Measurements from ENCODE around the gene SIGLEC14.

SIGLEC14 gene

DNA sequence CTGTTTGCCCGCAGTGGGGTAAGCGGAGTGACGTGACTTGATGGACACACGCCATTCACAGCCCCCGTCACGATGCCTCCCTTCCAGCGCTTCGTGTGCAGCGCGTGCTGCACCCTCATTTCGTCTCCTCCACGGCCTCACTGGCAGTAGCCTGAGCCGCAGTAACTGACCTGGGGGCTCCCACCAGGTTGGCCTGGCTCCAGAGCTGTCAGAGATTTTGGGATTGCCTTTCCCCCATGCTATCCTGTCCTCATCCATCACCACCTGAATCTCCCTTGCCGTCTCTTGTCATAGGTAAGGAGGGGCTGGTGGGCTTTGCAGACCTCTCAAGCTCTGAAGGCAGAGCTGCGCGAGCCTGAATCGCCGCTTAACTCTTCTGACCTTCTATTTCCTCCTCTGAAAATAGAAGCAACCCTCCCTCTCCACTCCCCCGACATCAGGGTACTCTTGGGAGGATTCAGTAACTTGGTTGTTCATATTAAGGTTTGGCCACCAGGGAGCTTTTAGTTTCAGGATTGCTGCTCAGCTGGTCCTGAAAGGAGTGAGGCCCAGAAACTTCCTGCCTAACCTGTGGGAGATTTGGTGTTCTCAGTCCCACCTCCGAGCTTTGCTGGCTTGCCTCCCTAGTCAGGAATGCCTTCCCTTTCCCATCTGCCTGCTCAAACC, 44.3 kb downstream of the SIGLEC14 start:
- no peak for DNase-seq (ENCODE audit: low read depth)
- no peak overlapping the region for H3K4me3 ChIP-seq (ENCODE audit: low read depth, low read length)
- TF ChIP-seq, protein P1, sequence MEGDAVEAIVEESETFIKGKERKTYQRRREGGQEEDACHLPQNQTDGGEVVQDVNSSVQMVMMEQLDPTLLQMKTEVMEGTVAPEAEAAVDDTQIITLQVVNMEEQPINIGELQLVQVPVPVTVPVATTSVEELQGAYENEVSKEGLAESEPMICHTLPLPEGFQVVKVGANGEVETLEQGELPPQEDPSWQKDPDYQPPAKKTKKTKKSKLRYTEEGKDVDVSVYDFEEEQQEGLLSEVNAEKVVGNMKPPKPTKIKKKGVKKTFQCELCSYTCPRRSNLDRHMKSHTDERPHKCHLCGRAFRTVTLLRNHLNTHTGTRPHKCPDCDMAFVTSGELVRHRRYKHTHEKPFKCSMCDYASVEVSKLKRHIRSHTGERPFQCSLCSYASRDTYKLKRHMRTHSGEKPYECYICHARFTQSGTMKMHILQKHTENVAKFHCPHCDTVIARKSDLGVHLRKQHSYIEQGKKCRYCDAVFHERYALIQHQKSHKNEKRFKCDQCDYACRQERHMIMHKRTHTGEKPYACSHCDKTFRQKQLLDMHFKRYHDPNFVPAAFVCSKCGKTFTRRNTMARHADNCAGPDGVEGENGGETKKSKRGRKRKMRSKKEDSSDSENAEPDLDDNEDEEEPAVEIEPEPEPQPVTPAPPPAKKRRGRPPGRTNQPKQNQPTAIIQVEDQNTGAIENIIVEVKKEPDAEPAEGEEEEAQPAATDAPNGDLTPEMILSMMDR (IDR thresholded peaks at IDR 0.05; ENCODE audit: control insufficient read depth, extremely low read depth, insufficient read depth), result no peak

DNA sequence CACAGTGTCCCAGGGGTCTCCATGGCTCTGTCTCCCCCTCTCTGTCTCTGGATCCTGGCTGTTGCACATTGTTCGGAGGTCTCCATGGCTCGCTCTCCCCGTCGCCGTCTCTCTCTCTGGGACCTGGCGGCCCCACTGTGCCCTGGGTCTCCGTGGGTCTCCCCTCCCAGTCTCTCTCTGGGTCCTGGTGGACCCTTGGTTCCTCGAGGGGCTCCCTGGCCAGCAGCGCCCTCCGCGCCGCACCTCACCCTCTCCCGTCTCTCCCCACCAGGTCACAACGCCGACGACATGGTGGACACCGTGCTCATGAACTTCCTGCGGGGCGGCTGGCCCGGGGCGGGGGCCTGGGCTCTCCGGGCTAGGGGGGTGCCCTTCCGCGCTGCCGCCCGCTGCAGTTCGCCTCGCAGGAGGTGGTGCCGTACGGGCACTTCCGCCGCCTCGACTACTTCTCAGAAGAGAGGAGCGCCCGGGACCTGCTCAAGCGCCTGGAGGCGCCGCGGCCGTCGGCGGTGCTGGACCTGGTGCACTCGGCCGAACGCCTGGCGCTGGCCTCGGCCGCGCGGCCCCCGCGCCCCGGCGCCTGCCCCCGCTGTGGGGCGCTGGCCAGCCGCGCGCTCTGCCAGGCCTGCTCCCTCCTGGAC, 45.6 kb downstream of the SIGLEC14 start:
- no peak overlapping the region for H3K4me3 ChIP-seq (ENCODE audit: low read depth, low read length)
- TF ChIP-seq, protein P1 (IDR thresholded peaks at IDR 0.05; ENCODE audit: control insufficient read depth, extremely low read depth, insufficient read depth), result no peak
- DNase-seq (ENCODE audit: low read depth), result no peak

DNA sequence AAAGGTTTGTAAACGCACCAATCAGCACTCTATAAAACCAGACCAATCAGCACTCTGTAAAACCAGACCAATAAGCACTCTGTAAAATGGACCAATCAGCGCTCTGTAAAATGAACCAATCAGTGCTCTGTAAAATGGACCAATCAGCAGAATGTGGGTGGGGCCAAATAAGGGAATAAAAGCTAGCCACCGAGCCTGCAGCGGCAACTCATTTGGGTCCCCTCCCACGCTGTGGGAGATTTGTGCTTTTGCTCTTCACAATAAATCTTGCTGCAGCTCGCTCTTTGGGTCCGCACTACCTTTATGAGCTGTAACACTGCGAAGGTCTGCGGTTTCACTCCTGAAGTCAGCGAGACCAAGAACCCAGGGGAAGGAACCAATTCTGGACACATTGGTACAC, 47.5 kb downstream of the SIGLEC14 start:
- H3K4me3 ChIP-seq (ENCODE audit: low read depth, low read length), result no peak overlapping the region
- no peak for DNase-seq (ENCODE audit: low read depth)
- TF ChIP-seq, protein P1 (IDR thresholded peaks at IDR 0.05; ENCODE audit: control insufficient read depth, extremely low read depth, insufficient read depth), result no peak

DNA sequence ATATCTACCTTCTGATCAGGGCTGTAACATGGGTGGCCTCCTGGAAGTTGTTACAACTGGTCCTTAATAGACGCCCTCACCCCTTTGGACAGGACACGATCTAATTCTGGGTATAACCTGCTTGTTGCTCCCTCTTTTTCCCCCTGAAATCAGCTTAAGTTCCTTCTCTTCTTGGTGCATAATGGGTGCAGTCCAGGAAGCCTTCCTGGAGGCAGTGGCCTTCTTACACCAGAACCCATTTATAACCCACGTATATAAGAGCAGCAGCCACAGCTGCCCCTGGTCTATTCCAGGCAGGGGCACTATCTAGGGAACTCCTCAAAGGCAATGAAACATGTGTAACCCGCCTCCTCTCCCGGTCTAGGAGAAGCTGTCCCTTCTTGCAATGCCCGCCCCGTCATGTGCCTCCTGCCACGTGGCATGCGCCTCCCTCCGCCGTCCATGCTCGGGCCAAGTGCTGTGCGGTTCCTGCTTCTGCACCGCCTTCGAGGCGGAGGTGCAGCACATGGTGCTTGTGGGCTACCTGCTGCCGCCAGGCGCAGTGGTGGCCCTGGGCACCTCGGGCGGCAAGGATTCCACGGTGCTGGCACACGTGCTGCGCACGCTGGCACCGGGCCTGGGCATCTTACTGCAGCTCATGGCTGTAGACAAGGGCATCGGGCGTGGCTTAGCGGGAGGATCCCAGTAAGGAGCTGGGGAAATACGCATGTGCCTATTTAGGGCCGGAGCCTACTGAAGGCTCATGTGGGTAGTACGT, 48.3 kb downstream of the SIGLEC14 start:
- TF ChIP-seq, protein P1 (IDR thresholded peaks at IDR 0.05; ENCODE audit: control insufficient read depth, extremely low read depth, insufficient read depth), result no peak
- no peak overlapping the region for H3K4me3 ChIP-seq (ENCODE audit: low read depth, low read length)
- DNase-seq (ENCODE audit: low read depth), result no peak

DNA sequence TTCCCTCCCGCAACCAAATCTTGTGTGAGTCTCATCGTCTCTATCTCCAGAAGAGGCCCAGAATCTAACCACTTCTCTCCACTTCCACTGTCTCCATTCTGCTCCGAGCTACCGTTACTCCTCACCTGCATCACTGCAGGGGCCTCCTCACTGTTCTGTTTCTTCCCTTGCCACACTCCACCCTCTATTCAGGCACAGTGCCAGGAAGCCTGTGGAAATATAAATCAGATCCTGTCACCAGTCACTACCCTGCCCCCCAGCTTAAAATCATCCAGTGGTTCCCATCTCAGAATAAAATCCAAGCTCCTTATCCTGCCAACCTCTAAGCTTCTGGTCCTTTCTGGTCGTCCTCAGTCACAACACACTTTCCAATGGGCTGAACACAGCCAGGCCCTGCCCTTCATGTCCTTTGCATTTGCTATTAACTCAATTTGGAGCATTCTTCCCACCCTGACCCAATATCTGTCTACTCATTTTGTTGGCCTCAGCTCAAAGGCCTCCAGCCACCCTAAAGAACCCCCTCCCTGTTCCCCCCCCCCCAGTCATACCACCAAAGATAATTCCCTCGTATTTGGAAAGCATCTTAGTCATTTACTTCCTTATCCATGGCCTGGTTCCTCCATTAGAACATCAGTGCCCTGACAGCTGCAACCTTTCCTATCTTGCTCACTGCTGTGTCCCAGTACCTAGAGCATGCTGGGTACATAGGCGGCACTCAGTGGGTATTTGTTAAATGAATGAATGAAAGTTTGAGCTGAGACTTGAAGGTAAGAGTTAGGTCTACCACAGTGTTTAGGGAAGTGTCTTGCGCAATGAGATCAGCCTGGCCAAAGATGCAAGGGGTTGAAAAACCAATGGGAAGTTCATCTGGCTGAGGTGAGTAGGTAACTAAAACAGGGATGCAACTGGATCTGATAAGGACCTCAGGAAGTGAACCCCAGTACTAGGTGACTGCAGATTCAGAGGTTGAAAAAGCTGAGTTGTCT, 51.1 kb downstream of the SIGLEC14 start:
- TF ChIP-seq, protein P1 (IDR thresholded peaks at IDR 0.05; ENCODE audit: control insufficient read depth, extremely low read depth, insufficient read depth), result no peak
- DNase-seq (ENCODE audit: low read depth), result no peak
- H3K4me3 ChIP-seq (ENCODE audit: low read depth, low read length), result peak overlapping the region; percentile 91

DNA sequence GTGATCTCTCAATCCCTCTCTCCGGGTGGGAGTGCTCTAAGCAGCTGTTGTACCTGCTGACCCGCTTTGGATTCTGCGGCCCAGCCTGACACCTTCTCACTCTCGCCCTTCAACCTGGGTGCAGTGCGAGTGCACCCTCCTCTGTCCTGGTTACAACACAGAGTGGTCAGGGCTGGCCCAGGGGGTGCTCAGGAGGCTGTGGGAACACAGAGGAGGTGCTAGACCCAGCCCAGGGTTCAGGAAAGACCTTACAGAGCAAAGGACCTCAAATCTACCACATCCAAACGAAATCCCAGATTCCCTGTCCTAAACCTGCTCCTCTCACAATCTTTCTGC, 51.9 kb downstream of the SIGLEC14 start:
- TF ChIP-seq, protein P1 (IDR thresholded peaks at IDR 0.05; ENCODE audit: control insufficient read depth, extremely low read depth, insufficient read depth), result no peak
- peak overlapping the region; percentile 91 for H3K4me3 ChIP-seq (ENCODE audit: low read depth, low read length)
- DNase-seq (ENCODE audit: low read depth), result no peak

All from LNCaP clone FGC (cell line).